Measurements from ENCODE around the gene CRNKL1.

Gene CRNKL1

GRCh38 chr20:20052074-20052970, at the start of gene CRNKL1, which contains the start of gene CFAP61:
CRNKL1 (minus strand) TSS chr20:20052466; CDS start chr20:20052342, 124 bp downstream.
CFAP61 (plus strand) TSS chr20:20052532; CDS start chr20:20056654, 4,122 bp downstream.
- H3K4me2 ChIP-seq = peak within 1 kb of the TSS; percentile 80 to 98 (median 90)
- peak within 1 kb of the TSS; percentile 86 to 92 (median 90) for H3K9ac ChIP-seq
- peaks cover 32 to 37% (median 35%) of the 10 kb centered on the region in 11 experiments for H3K36me3 ChIP-seq
- TF ChIP-seq Cebpa-rat (IDR thresholded peaks at IDR 0.05) = no peak
- no peaks in the 10 kb centered on the region for H3K27me3 ChIP-seq
- peak within 1 kb of the TSS; percentile 79 to 91 (median 86) for H3K27ac ChIP-seq
- peak within 1 kb of the TSS; percentile 86 to 98 (median 93) for H3K4me3 ChIP-seq
- no peaks in the 10 kb centered on the region for H3K9me3 ChIP-seq (replicated peaks in 1 of 11)
- H4K20me1 ChIP-seq = peaks cover 0 to 21% (median 3%) of the 10 kb centered on the region in 11 experiments; a peak in 5 of 22 replicates
- peaks cover 21 to 35% (median 31%) of the 10 kb centered on the region in 10 experiments for H3K4me1 ChIP-seq

GRCh38 chr20:20100881-20101280, 48.6 kb upstream of the CRNKL1 start:
- Histone ChIP-seq H3K4me3 (no peak overlapping the region), H3K4me1 (no peaks in the 10 kb centered on the region), H3K9me3 (replicated peaks in 1 of 11) (no peaks in the 10 kb centered on the region; a peak in 1 of 22 replicates), H3K27me3 (no peaks in the 10 kb centered on the region), H3K27ac (no peak overlapping the region), H3K36me3 (no peaks in the 10 kb centered on the region), H4K20me1 (no peaks in the 10 kb centered on the region), H3K9ac (no peak overlapping the region), H3K4me2 (no peak overlapping the region)
- no peak for TF ChIP-seq Cebpa-rat (IDR thresholded peaks at IDR 0.05)

- Histone ChIP-seq H3K9me3 (replicated peaks in 1 of 11) (no peaks in the 10 kb centered on the region), H3K27me3 (no peaks in the 10 kb centered on the region), H3K9ac (no peak overlapping the region), H4K20me1 (no peaks in the 10 kb centered on the region), H3K4me3 (no peak overlapping the region), H3K4me1 (peaks cover 0 to 19% (median 9%) of the 10 kb centered on the region in 10 experiments; a peak in 13 of 20 replicates), H3K27ac (no peak overlapping the region), H3K36me3 (no peaks in the 10 kb centered on the region), H3K4me2 (no peak overlapping the region)
- no peak for TF ChIP-seq Cebpa-rat (IDR thresholded peaks at IDR 0.05)
These were observed 44.2 kb upstream of the CRNKL1 start for GRCh38 chr20:20096421-20096820.

GRCh38 chr20:20095114-20095872, 43.0 kb upstream of the CRNKL1 start:
- H3K4me1 ChIP-seq = peaks cover 0 to 19% (median 9%) of the 10 kb centered on the region in 10 experiments; a peak in 13 of 20 replicates
- no peaks in the 10 kb centered on the region for H3K36me3 ChIP-seq
- peak overlapping the region in 3 of 11 experiments; percentile 56 to 63 (median 61); a peak in 5 of 22 replicates for H3K4me2 ChIP-seq
- peak overlapping the region in 2 of 11 experiments; percentile 10 to 57; a peak in 2 of 22 replicates for H3K27ac ChIP-seq
- H3K4me3 ChIP-seq = no peak overlapping the region
- no peak overlapping the region for H3K9ac ChIP-seq
- H3K9me3 ChIP-seq (replicated peaks in 1 of 11) = no peaks in the 10 kb centered on the region
- no peak for TF ChIP-seq Cebpa-rat (IDR thresholded peaks at IDR 0.05)
- no peaks in the 10 kb centered on the region for H4K20me1 ChIP-seq
- H3K27me3 ChIP-seq = no peaks in the 10 kb centered on the region

GRCh38 chr20:20094410-20094809, 42.1 kb upstream of the CRNKL1 start:
- Histone ChIP-seq H3K27me3 (no peaks in the 10 kb centered on the region), H4K20me1 (no peaks in the 10 kb centered on the region), H3K9me3 (replicated peaks in 1 of 11) (no peaks in the 10 kb centered on the region), H3K27ac (peak overlapping the region in 3 of 11 experiments; percentile 10 to 57 (median 42); a peak in 3 of 22 replicates), H3K4me1 (peaks cover 0 to 26% (median 11%) of the 10 kb centered on the region in 10 experiments; a peak in 13 of 20 replicates), H3K9ac (peak overlapping the region in 4 of 11 experiments; percentile 19 to 43 (median 32); a peak in 4 of 22 replicates), H3K4me3 (no peak overlapping the region), H3K36me3 (no peaks in the 10 kb centered on the region), H3K4me2 (peak overlapping the region; percentile 7 to 63 (median 40); a peak in 20 of 22 replicates)
- peak in 3 of 11 experiments; percentile 43 to 79 (median 43); a peak in 2 of 22 replicates for TF ChIP-seq Cebpa-rat (IDR thresholded peaks at IDR 0.05)

GRCh38 chr20:20092827-20093226, 40.6 kb upstream of the CRNKL1 start:
- H3K4me1 ChIP-seq = peaks cover 0 to 39% (median 19%) of the 10 kb centered on the region in 10 experiments; a peak in 14 of 20 replicates
- no peak overlapping the region for H3K4me3 ChIP-seq
- no peaks in the 10 kb centered on the region for H3K27me3 ChIP-seq
- H3K9ac ChIP-seq = no peak overlapping the region
- no peaks in the 10 kb centered on the region for H3K9me3 ChIP-seq (replicated peaks in 1 of 11)
- no peak for TF ChIP-seq Cebpa-rat (IDR thresholded peaks at IDR 0.05)
- no peak overlapping the region for H3K27ac ChIP-seq
- no peaks in the 10 kb centered on the region for H4K20me1 ChIP-seq
- H3K36me3 ChIP-seq = no peaks in the 10 kb centered on the region
- H3K4me2 ChIP-seq = no peak overlapping the region

- peak overlapping the region in 4 of 11 experiments; percentile 44 to 64 (median 52); a peak in 5 of 22 replicates for H3K4me2 ChIP-seq
- no peaks in the 10 kb centered on the region for H3K36me3 ChIP-seq
These were observed 37.7 kb upstream of the CRNKL1 start for GRCh38 chr20:20089939-20090338.

GRCh38 chr20:20089018-20089417, 36.8 kb upstream of the CRNKL1 start:
- Histone ChIP-seq H4K20me1 (no peaks in the 10 kb centered on the region), H3K4me3 (no peak overlapping the region), H3K4me2 (peak overlapping the region in 8 of 11 experiments; percentile 18 to 64 (median 45); a peak in 14 of 22 replicates), H3K4me1 (peaks cover 0 to 23% (median 10%) of the 10 kb centered on the region in 10 experiments; a peak in 13 of 20 replicates), H3K27ac (no peak overlapping the region), H3K9ac (no peak overlapping the region), H3K27me3 (no peaks in the 10 kb centered on the region), H3K9me3 (replicated peaks in 1 of 11) (no peaks in the 10 kb centered on the region), H3K36me3 (no peaks in the 10 kb centered on the region)
- TF ChIP-seq Cebpa-rat (IDR thresholded peaks at IDR 0.05) = no peak

More at GRCh38 chr20:20089939-20090338, 37.7 kb upstream of the CRNKL1 start:
- Histone ChIP-seq H3K4me1 (peaks cover 0 to 32% (median 19%) of the 10 kb centered on the region in 10 experiments; a peak in 14 of 20 replicates), H3K9ac (no peak overlapping the region), H4K20me1 (no peaks in the 10 kb centered on the region), H3K27me3 (no peaks in the 10 kb centered on the region), H3K27ac (no peak overlapping the region), H3K9me3 (replicated peaks in 1 of 11) (no peaks in the 10 kb centered on the region), H3K4me3 (no peak overlapping the region)
- TF ChIP-seq Cebpa-rat (IDR thresholded peaks at IDR 0.05) = no peak

Data from BLaER1 treated with 17β-estradiol and CSF1 and Interleukin-3, amounts not matched to agents 10 nM and 100 nM (cell line).